GM19328 (cell line): Measurements from ENCODE around the gene PIGW.
A peak's percentile ranks its signal among the peaks of the same experiment; 100 is the strongest.

Experiments used
- ATAC-seq: cut with Tn5 transposase; IDR thresholded peaks from one replicate; pipeline ENCODE4 v1.9.1; 2021; ENCODE audit warnings: mild to moderate bottlenecking, moderate library complexity; ENCODE audit not compliant: unreplicated experiment

Gene PIGW

GRCh38 chr17:36545077-36545464 lies 10.3 kb downstream of the PIGW start:
- ATAC-seq = peak; percentile 34

GRCh38 chr17:36545465-36546417 lies 11.0 kb downstream of the PIGW start:
- ATAC-seq = peak; percentile 61

DNA sequence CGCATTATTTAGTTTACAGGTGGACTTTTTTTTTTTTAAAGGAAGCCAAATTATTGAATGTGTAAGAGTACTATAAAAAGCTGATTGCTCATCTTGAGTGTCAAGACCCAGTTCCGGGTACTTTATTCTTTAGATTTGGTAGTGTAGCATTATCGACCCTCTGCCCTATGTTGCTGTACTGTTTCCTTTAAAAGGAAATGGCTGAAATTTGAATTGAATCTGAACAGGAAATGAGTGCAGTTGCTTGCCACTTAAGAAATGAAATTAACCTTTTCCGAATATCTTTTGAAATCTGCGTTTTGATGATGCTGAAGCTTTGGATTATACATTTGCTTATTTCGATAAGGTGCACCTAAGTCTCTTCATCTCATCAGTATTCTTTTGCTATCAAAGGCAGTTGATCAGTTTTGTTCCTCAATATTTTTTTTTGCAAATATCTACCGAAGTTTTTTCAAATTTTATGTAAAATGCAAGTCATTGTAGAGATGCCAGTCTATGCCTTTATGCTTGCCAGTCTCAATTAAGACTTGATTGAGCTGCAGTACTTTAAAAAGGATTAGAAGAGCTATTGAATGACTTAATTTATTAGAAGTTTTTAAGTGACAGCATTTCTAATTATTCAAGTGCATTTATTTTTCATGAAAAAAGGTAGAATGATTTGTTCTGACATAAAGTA lies 11.8 kb downstream of the PIGW start:
- no peak for ATAC-seq

- ATAC-seq = no peak
These were observed 13.0 kb downstream of the PIGW start for GRCh38 chr17:36547776-36548175.

- no peak for ATAC-seq
These were observed 16.0 kb downstream of the PIGW start for GRCh38 chr17:36550491-36551417.

GRCh38 chr17:36553459-36553858 lies 18.7 kb downstream of the PIGW start:
- no peak for ATAC-seq

- ATAC-seq = no peak
These were observed 31.3 kb downstream of the PIGW start for GRCh38 chr17:36566081-36566480.

GRCh38 chr17:36575028-36575427 lies 40.2 kb downstream of the PIGW start:
- ATAC-seq = no peak

- no peak for ATAC-seq
These were observed 42.0 kb downstream of the PIGW start for GRCh38 chr17:36576793-36577192.

DNA sequence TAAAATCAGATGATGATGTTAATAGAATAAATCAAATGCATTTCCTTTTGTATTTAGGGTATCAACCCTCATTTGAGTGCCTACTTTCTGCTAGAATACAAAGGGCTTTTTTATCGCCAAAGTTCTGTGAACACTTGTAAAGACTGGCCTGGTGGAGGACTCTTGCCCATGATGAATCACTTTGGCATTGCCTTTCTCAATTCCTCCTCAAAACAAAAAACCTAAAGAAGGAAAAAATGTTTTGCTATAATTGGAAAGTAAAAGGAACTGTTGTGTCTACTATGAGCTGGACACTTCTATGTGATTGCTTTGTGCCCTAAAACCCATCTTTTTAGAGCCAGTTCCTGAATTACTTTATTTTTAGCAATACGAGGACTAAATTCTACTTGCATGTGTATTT lies 43.9 kb downstream of the PIGW start:
- no peak for ATAC-seq

- no peak for ATAC-seq
These were observed 49.0 kb downstream of the PIGW start for GRCh38 chr17:36583787-36584186.

- ATAC-seq = no peak
These were observed 51.4 kb downstream of the PIGW start for GRCh38 chr17:36586138-36586537.
